ENCODE data around the gene ALDOA. TPM values are rescaled to one million over a fixed set of nuclear protein-coding genes. Genes with fewer than 3 reads are reported as not detected.

Gene ALDOA
- total and polyA plus RNA-seq, 9 of the 15 experiments (the other 6 are each of a cell fraction or from before 2014, with no cell fraction given) = 311 to 2,224 (median 1,293) TPM

- TF ChIP-seq MED1 (CRISPR knock-in tag; IDR thresholded peaks at IDR 0.05; ENCODE audit: borderline replicate concordance) (no peak), KHSRP (IDR thresholded peaks at IDR 0.05) (no peak), EGR1 (conservative IDR thresholded peaks at IDR 0.05) (no peak), ZSCAN32 (CRISPR knock-in tag; IDR thresholded peaks at IDR 0.05) (no peak), NFIC (IDR thresholded peaks at IDR 0.05) (no peak), KLF13 (tag; IDR thresholded peaks at IDR 0.05; ENCODE audit: borderline replicate concordance, low read depth) (no peak), MCM2 (IDR thresholded peaks at IDR 0.05; ENCODE audit: low read depth) (no peak), XRCC3 (IDR thresholded peaks at IDR 0.05) (no peak), ZNF449 (CRISPR knock-in tag; IDR thresholded peaks at IDR 0.05) (no peak), MAZ (CRISPR knock-in tag; conservative IDR thresholded peaks at IDR 0.05 in 1 of 2, IDR thresholded peaks at IDR 0.05 in 1 of 2) (peak in 1 of 2 experiments; percentile 77; a peak in 1 of 4 replicates), SAP30 (IDR thresholded peaks at IDR 0.05; ENCODE audit: borderline replicate concordance, insufficient read depth, low read depth, low read length, poor library complexity, severe bottlenecking) (no peak), SMAD1 (IDR thresholded peaks at IDR 0.05; ENCODE audit: low read depth, low read length, partially characterized antibody) (no peak), TCF15 (CRISPR knock-in tag; IDR thresholded peaks at IDR 0.05) (no peak), DIDO1 (tag; IDR thresholded peaks at IDR 0.05; ENCODE audit: low read depth) (no peak), NR2C1 (IDR thresholded peaks at IDR 0.05) (no peak), NR2C1 (tag; IDR thresholded peaks at IDR 0.05) (no peak), FOXM1 (IDR thresholded peaks at IDR 0.05; ENCODE audit: low read depth) (no peak), FOXM1 (CRISPR knock-in tag; IDR thresholded peaks at IDR 0.05; ENCODE audit: low read depth) (peak; percentile 53; the same call in 1 of the 2 replicates), ZNF655 (CRISPR knock-in tag; IDR thresholded peaks at IDR 0.05) (no peak), ZSCAN29 (IDR thresholded peaks at IDR 0.05) (no peak)
- TF ChIP-seq, protein P1, sequence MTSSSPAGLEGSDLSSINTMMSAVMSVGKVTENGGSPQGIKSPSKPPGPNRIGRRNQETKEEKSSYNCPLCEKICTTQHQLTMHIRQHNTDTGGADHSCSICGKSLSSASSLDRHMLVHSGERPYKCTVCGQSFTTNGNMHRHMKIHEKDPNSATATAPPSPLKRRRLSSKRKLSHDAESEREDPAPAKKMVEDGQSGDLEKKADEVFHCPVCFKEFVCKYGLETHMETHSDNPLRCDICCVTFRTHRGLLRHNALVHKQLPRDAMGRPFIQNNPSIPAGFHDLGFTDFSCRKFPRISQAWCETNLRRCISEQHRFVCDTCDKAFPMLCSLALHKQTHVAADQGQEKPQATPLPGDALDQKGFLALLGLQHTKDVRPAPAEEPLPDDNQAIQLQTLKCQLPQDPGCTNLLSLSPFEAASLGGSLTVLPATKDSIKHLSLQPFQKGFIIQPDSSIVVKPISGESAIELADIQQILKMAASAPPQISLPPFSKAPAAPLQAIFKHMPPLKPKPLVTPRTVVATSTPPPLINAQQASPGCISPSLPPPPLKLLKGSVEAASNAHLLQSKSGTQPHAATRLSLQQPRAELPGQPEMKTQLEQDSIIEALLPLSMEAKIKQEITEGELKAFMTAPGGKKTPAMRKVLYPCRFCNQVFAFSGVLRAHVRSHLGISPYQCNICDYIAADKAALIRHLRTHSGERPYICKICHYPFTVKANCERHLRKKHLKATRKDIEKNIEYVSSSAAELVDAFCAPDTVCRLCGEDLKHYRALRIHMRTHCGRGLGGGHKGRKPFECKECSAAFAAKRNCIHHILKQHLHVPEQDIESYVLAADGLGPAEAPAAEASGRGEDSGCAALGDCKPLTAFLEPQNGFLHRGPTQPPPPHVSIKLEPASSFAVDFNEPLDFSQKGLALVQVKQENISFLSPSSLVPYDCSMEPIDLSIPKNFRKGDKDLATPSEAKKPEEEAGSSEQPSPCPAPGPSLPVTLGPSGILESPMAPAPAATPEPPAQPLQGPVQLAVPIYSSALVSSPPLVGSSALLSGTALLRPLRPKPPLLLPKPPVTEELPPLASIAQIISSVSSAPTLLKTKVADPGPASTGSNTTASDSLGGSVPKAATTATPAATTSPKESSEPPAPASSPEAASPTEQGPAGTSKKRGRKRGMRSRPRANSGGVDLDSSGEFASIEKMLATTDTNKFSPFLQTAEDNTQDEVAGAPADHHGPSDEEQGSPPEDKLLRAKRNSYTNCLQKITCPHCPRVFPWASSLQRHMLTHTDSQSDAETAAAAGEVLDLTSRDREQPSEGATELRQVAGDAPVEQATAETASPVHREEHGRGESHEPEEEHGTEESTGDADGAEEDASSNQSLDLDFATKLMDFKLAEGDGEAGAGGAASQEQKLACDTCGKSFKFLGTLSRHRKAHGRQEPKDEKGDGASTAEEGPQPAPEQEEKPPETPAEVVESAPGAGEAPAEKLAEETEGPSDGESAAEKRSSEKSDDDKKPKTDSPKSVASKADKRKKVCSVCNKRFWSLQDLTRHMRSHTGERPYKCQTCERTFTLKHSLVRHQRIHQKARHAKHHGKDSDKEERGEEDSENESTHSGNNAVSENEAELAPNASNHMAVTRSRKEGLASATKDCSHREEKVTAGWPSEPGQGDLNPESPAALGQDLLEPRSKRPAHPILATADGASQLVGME (CRISPR knock-in tag; IDR thresholded peaks at IDR 0.05) = no peak
These were observed 37.0 kb upstream of the ALDOA start (continued) for GRCh38 chr16:30028438-30029076.

Data from K562 (cell line).